B cell (primary cell): Measurements from ENCODE around the gene ZNF524. TPM values are rescaled to one million over a fixed set of nuclear protein-coding genes. Genes with fewer than 3 reads are reported as not detected.

ENCODE experiments used
- ATAC-seq: fragments of 200-7000 bp; cut with Tn5 transposase; one replicate; pipeline ENCODE4 v1.10.0; 2021; ENCODE audit warnings: low read depth, mild to moderate bottlenecking, moderate number of reproducible peaks, moderate library complexity
- CTCF ChIA-PET: fragments of 350-600 bp; sonication (Branson Sonifier 250); formaldehyde crosslinking; loops from one replicate; lab custom pipeline; 2021; ENCODE audit warnings: antibody characterized with exemption, inconsistent platforms; lab: Charles Lee
- POLR2A ChIA-PET: fragments of 350-600 bp; sonication (Branson Sonifier 250); formaldehyde crosslinking; loops from one replicate; lab custom pipeline; 2021; ENCODE audit warnings: antibody characterized with exemption; lab: Charles Lee
- DNase-seq: peaks from one replicate; pipeline ENCODE4 v3.0.0; 2013
- H2AFZ ChIP-seq: 2 replicates; pipeline ENCODE4 v1.6.1; 2012; ENCODE audit warnings: mild to moderate bottlenecking, low read depth, low read length; ENCODE audit not compliant: insufficient read depth, poor library complexity, severe bottlenecking
- H3K27ac ChIP-seq, 2 donors: 1 replicate in 1 of 2; 2 replicates in 1 of 2; pipeline ENCODE4 v1.5.1; 2012 to 2013; ENCODE audit warnings: low read length in 2 of 2, mild to moderate bottlenecking in 2 of 2, moderate library complexity in 1 of 2
- H3K27me3 ChIP-seq, 4 experiments: fragments of 200-600 bp in 1 of 4; sonication (generic) in 1 of 4; replicated peaks in 1 of 4; 1 replicate in 2 of 4; 2 replicates in 2 of 4; pipeline versions ENCODE4 v1.6.1 to v1.7.0; 2013 to 2016; ENCODE audit warnings: low read length in 3 of 4, mild to moderate bottlenecking in 2 of 4, mixed read lengths in 1 of 4, moderate library complexity in 1 of 4; ENCODE audit not compliant: insufficient read depth in 4 of 4, control insufficient read depth in 3 of 4; ENCODE audit errors: control extremely low read depth in 1 of 4
- H3K36me3 ChIP-seq, 2 experiments: replicated peaks in 1 of 2; 1 replicate in 1 of 2; 2 replicates in 1 of 2; pipeline versions ENCODE4 v1.6.1 to v1.7.1; 2013; ENCODE audit warnings: low read length in 1 of 2; ENCODE audit not compliant: insufficient read depth in 2 of 2, control insufficient read depth in 1 of 2; ENCODE audit errors: control extremely low read depth in 1 of 2, extremely low read depth in 1 of 2
- H3K4me1 ChIP-seq, 2 donors: fragments of 200-600 bp in 1 of 2; sonication (generic) in 1 of 2; 1 replicate in 1 of 2; 2 replicates in 1 of 2; pipeline versions ENCODE4 v1.5.1 to v1.6.1; 2013 to 2017; ENCODE audit warnings: low read length in 2 of 2; ENCODE audit not compliant: control insufficient read depth in 2 of 2, insufficient read depth in 2 of 2
- H3K4me2 ChIP-seq: replicated peaks from 2 replicates; pipeline ENCODE3; 2012; ENCODE audit warnings: mild to moderate bottlenecking, low read depth, low read length; ENCODE audit not compliant: poor library complexity, severe bottlenecking
- H3K4me3 ChIP-seq, 5 experiments: fragments of 200-600 bp in 1 of 5; sonication (generic) in 1 of 5; 1 replicate in 3 of 5; 2 replicates in 2 of 5; pipeline versions ENCODE4 v1.5.1 to v1.7.0; 2011 to 2016; ENCODE audit warnings: low read length in 4 of 5, mild to moderate bottlenecking in 4 of 5, low read depth in 2 of 5, control low read depth in 1 of 5, moderate library complexity in 1 of 5; ENCODE audit not compliant: insufficient read depth in 1 of 5; ENCODE audit errors: control extremely low read depth in 1 of 5, extremely low read depth in 1 of 5
- H3K79me2 ChIP-seq: fragments of 200-600 bp; sonication (generic); one replicate; pipeline ENCODE4 v1.6.0; 2016; ENCODE audit warnings: low read length; ENCODE audit not compliant: control insufficient read depth, insufficient read depth
- H3K9ac ChIP-seq: fragments of 200-600 bp; sonication (generic); 2 replicates; pipeline ENCODE4 v1.6.1; 2017; ENCODE audit warnings: mild to moderate bottlenecking, low read length, moderate library complexity
- H3K9me3 ChIP-seq, 3 donors: one replicate each; pipeline versions ENCODE4 v1.6.1 to v1.7.1; 2013; ENCODE audit warnings: low read length in 2 of 3; ENCODE audit not compliant: control insufficient read depth in 2 of 3, insufficient read depth in 1 of 3; ENCODE audit errors: control extremely low read depth in 1 of 3
- H4K20me1 ChIP-seq: 2 replicates; pipeline ENCODE4 v1.6.0; 2012; ENCODE audit warnings: mild to moderate bottlenecking, low read length; ENCODE audit not compliant: insufficient read depth, control insufficient read depth, poor library complexity, severe bottlenecking
- H3K27ac Mint-ChIP-seq: one replicate; pipeline ENCODE4 v1.8.0; 2021; ENCODE audit warnings: mixed read lengths
- H3K27me3 Mint-ChIP-seq: one replicate; pipeline ENCODE4 v1.8.0; 2021; ENCODE audit warnings: mixed read lengths
- H3K4me1 Mint-ChIP-seq: one replicate; pipeline ENCODE4 v1.8.0; 2021; ENCODE audit warnings: mixed read lengths
- H3K4me3 Mint-ChIP-seq: one replicate; pipeline ENCODE4 v1.8.0; 2021; ENCODE audit warnings: mixed read lengths
- H3K9me3 Mint-ChIP-seq: one replicate; pipeline ENCODE4 v1.8.0; 2022; ENCODE audit warnings: mixed read lengths; ENCODE audit not compliant: insufficient read depth
- EZH2 ChIP-seq: IDR thresholded peaks from 2 replicates; pipeline ENCODE4 v1.6.1; 2012; ENCODE audit warnings: borderline replicate concordance, low read depth, mild to moderate bottlenecking, moderate library complexity, low read length; ENCODE audit not compliant: insufficient read depth, poor library complexity, severe bottlenecking
- WGBS: methylation state at CpG from one replicate; pipeline ENCODE4 v1.1.5; 2013; ENCODE audit warnings: missing lambda C conversion rate; ENCODE audit not compliant: insufficient coverage; 5-methylcytosine and 5-hydroxymethylcytosine counted together
- intact Hi-C: fragments of 100-400 bp; cut with micrococcal nuclease; formaldehyde crosslinking; loops from one replicate; pipeline ENCODE4 v1.10.0; 2022
- polyA plus RNA-seq: library from polyadenylated mRNA; depleted of rRNA; stranded (reverse); fragments of >200 nt; gene quantifications from 2 replicates; pipeline ENCODE4 v1.2.3, GENCODE V29; 2012
- total RNA-seq, 2 donors: library from RNA; stranded (reverse); fragments of 120-200 nt in 1 of 2; gene quantifications; 1 replicate in 1 of 2; 2 replicates in 1 of 2; pipeline versions ENCODE4 v1.2.3 to v1.2.4, GENCODE V29; 2013 to 2022
- TF ChIP-seq, protein P1 (sequence below): fragments of 200-600 bp; IDR thresholded peaks from one replicate; pipeline ENCODE4 v1.8.0; 2022; ENCODE audit warnings: antibody characterized with exemption, mild to moderate bottlenecking

ZNF524 gene
- total and polyA plus RNA-seq, 2 donors (not counting 1 experiment from before 2014, with no cell fraction given): 23.8 to 27.4 TPM

DNA sequence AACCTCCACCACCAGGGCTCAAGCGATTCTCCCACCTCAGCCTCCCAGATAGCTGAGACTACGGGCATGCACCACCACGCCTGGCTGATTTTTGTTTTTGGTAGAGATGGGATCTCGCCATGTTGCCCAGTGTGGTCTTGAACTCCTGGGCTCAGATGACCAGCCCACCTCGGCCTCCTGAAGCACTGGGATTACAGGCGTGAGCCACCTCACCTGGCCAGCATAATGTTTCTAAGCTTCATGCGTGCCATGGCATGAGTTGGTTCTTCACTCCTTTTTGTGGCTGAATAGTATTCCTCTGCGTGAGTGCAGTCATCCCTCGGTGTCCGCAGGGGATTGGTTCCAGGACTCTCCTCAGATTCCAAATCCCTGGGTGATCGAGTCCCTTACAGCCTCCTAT, 15.2 kb upstream of the ZNF524 start:
- ATAC-seq: no peak
- Mint-ChIP-seq H3K4me3 (peak overlapping the region; percentile 32), H3K9me3 (no peaks in the 10 kb centered on the region), H3K4me1 (peaks cover 44% of the 10 kb centered on the region), H3K27ac (no peak overlapping the region), H3K27me3 (no peaks in the 10 kb centered on the region)
- Histone ChIP-seq H3K79me2 (no peaks in the 10 kb centered on the region), H2AFZ (no peak overlapping the region), H3K36me3 (no peaks in the 10 kb centered on the region), H3K27ac (no peak overlapping the region), H3K4me3 (no peak overlapping the region), H3K27me3 (no peaks in the 10 kb centered on the region), H3K9ac (no peak overlapping the region), H4K20me1 (no peaks in the 10 kb centered on the region), H3K4me2 (no peak overlapping the region), H3K9me3 (no peaks in the 10 kb centered on the region), H3K4me1 (peaks cover 37 to 45% of the 10 kb centered on the region in 2 donors)
- 98% methylated on average over 10 of the region's 11 CpGs for WGBS
- intact Hi-C loops: no loop called here
- ChIA-PET CTCF (interaction anchor here (1.1 to 2.2 kb wide), 3 partner anchors 15 to 48 kb away, joined by 3 to 8 read pairs (median 5); partner anchors contain the start of gene FIZ1), POLR2A (interaction anchor here (0.5 to 2.4 kb wide), 4 partner anchors 15 to 123 kb away, joined by 3 to 12 read pairs (median 3); partner anchors contain the start of genes FIZ1, ISOC2 and ZNF524)
- TF ChIP-seq, protein P1, sequence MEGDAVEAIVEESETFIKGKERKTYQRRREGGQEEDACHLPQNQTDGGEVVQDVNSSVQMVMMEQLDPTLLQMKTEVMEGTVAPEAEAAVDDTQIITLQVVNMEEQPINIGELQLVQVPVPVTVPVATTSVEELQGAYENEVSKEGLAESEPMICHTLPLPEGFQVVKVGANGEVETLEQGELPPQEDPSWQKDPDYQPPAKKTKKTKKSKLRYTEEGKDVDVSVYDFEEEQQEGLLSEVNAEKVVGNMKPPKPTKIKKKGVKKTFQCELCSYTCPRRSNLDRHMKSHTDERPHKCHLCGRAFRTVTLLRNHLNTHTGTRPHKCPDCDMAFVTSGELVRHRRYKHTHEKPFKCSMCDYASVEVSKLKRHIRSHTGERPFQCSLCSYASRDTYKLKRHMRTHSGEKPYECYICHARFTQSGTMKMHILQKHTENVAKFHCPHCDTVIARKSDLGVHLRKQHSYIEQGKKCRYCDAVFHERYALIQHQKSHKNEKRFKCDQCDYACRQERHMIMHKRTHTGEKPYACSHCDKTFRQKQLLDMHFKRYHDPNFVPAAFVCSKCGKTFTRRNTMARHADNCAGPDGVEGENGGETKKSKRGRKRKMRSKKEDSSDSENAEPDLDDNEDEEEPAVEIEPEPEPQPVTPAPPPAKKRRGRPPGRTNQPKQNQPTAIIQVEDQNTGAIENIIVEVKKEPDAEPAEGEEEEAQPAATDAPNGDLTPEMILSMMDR: no peak
- no peak for TF ChIP-seq EZH2
- DNase-seq: no peak

DNA sequence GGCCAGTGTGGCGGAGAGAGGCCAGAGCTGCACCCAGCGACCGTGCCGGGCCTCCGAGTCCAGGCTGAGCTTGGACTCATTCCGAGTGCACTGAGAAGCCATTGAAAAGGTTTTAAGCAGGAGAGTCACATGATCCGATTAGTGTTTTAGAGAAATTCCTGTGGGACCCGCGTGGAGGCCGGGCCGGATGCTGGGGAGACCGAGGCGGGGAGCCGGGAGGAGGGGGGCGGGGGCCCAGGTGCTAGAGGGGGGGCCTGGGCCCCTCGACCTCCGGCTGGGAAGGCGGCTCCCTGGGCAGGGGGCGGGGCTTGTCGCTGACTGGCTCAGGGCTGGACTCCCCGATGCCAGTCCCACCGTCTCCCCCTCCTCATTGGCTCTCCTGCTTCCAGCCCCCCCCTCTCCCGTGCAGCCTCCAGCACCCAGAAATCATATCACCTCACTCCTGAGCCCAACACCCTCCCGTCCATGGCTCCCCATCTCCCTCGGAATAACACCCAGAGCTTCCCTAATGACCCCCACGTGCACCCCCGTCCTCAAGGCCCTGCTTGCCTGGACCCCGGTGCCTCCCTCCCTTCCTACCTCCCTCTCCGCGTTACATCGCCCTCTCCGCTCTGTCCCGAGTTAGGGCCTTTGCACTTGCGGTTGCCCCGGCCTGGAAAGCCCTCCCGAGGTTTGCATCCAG, 14.3 kb upstream of the ZNF524 start:
- peak overlapping the region in 1 of 2 donors; percentile 36 for H3K27ac ChIP-seq

More for the DNA sequence above, 14.3 kb upstream of the ZNF524 start:
- ChIA-PET CTCF (interaction anchor here (0.6 to 2.2 kb wide), 2 partner anchors 21 to 60 kb away, joined by 3 to 8 read pairs; no protein-coding TSS in a partner anchor), POLR2A (interaction anchor here (0.6 to 0.7 kb wide), 3 partner anchors 20 to 1393 kb away, joined by 3 to 5 read pairs (median 3); no protein-coding TSS in a partner anchor)
- WGBS: 2% methylated on average over 29 of the region's 36 CpGs
- H3K9ac ChIP-seq: peak overlapping the region; percentile 63
- H3K36me3 ChIP-seq: no peaks in the 10 kb centered on the region
- ATAC-seq: peak; percentile 57
- peak overlapping the region; percentile 78 for H3K4me3 Mint-ChIP-seq
- peak overlapping the region; percentile 92 for H2AFZ ChIP-seq
- peaks cover 35 to 38% of the 10 kb centered on the region in 2 donors for H3K4me1 ChIP-seq
- H3K27ac Mint-ChIP-seq: peak overlapping the region; percentile 70
- H3K9me3 ChIP-seq: no peaks in the 10 kb centered on the region
- peak; percentile 56 for DNase-seq
- TF ChIP-seq, protein P1: no peak
- no peak for TF ChIP-seq EZH2
- intact Hi-C loops: loop anchor here (2.0 kb wide), 1 partner anchor 19 kb away; the partner anchor contains the start of gene ZNF865
- no peaks in the 10 kb centered on the region for H3K27me3 ChIP-seq
- peak overlapping the region in 4 of 5 experiments; percentile 36 to 68 (median 48) for H3K4me3 ChIP-seq
- no peaks in the 10 kb centered on the region for H3K79me2 ChIP-seq
- H3K27me3 Mint-ChIP-seq: no peaks in the 10 kb centered on the region
- H3K4me1 Mint-ChIP-seq: peaks cover 39% of the 10 kb centered on the region
- no peaks in the 10 kb centered on the region for H4K20me1 ChIP-seq
- no peaks in the 10 kb centered on the region for H3K9me3 Mint-ChIP-seq
- H3K4me2 ChIP-seq: peak overlapping the region; percentile 79
